Measurements from ENCODE around the gene PRMT3.
A peak's percentile ranks its signal among the peaks of the same experiment; 100 is the strongest.
"Not testable (repeated sequence)": the region's sequence is repeated elsewhere in the genome, so short reads cannot be mapped to it uniquely, and the experiment has no call there.

Gene PRMT3

DNA sequence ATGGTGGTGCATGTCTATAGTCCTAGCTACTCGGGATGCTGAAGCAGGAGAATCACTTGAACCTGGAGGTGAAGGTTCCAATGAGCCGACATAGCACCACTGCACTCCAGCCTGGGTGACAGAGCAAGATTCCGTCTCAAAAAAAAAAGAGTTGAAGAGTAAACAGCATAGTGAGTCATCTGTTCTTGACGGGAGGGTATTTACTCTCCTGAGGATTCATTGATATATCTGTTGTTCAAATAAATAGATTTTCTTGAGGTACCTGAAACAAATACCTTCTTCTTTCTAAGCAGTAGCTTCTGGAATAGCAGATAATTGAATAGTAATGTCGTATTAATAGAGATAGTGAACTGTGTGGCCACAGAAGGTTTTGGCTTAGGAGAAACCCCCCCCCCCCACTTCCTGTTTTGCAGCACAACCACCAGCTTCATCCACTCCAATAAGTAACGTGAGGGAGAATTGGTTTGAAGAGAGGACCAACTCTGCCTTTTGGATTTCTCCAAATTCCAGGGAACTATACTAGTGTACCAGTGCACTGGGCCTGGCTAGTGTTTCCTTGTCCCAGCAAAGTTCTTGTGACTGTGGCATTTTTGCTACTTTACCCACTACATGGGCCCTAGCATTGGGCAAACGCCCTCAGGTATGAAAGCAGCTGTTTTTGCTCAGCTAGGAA lies 90.0 kb downstream of the PRMT3 start:
- no peak overlapping the region for H2BK15ac ChIP-seq (ENCODE audit: low read length)
- no CpG with 5 or more reads among the region's 7 CpGs for WGBS, 2 donors (ENCODE audit: extremely low coverage in 2 of 2, insufficient read length in 2 of 2, insufficient replicate concordance in 1 of 2)
- no peak overlapping the region for H3K4me2 ChIP-seq (ENCODE audit: insufficient read depth, low read length, poor library complexity, severe bottlenecking)
- no peak overlapping the region for H3K4ac ChIP-seq (ENCODE audit: low read length)
- no peaks in the 10 kb centered on the region for H3K9me3 ChIP-seq (replicated peaks in 1 of 2; ENCODE audit: control insufficient read depth in 2 of 2, insufficient read depth in 1 of 2, low read depth in 1 of 2, low read length in 2 of 2)
- H2BK5ac ChIP-seq (ENCODE audit: low read length) = no peak overlapping the region
- H2BK12ac ChIP-seq (ENCODE audit: low read length) = no peak overlapping the region
- no peak overlapping the region for H3K27ac ChIP-seq (replicated peaks; ENCODE audit: low read length)
- H3K4me1 ChIP-seq (ENCODE audit: control insufficient read depth in 2 of 2, insufficient read depth in 1 of 2, low read depth in 1 of 2, low read length in 2 of 2) = peaks cover 6 to 9% of the 10 kb centered on the region in 2 donors
- no peaks in the 10 kb centered on the region for H3K79me1 ChIP-seq (ENCODE audit: low read depth, low read length)
- no peak overlapping the region for H2BK120ac ChIP-seq (ENCODE audit: low read depth, low read length)
- no peaks in the 10 kb centered on the region for H3K36me3 ChIP-seq (replicated peaks in 1 of 2; ENCODE audit: control insufficient read depth in 2 of 2, insufficient read depth in 2 of 2, low read length in 2 of 2)
- H3K14ac ChIP-seq (ENCODE audit: low read length) = no peak overlapping the region
- H2AFZ ChIP-seq (ENCODE audit: low read length) = no peak overlapping the region
- H4K91ac ChIP-seq (ENCODE audit: low read depth, low read length, poor library complexity) = no peak overlapping the region
- no peak for DNase-seq (ENCODE audit: low spot score)
- H3K18ac ChIP-seq (ENCODE audit: low read length) = no peak overlapping the region
- H3K27me3 ChIP-seq (ENCODE audit: control insufficient read depth in 3 of 3, insufficient read depth in 3 of 3, low read depth in 1 of 3, low read length in 3 of 3) = no peaks in the 10 kb centered on the region
- no peak overlapping the region for H3K9ac ChIP-seq (ENCODE audit: low read depth, low read length, poor library complexity)
- H3K4me3 ChIP-seq (ENCODE audit: low read length in 2 of 2) = no peak overlapping the region
- H4K8ac ChIP-seq (ENCODE audit: low read depth, low read length) = no peak overlapping the region
- H3K23ac ChIP-seq (ENCODE audit: low read depth, low read length, poor library complexity) = no peak overlapping the region
- no peak overlapping the region for H2AK5ac ChIP-seq (ENCODE audit: low read depth, low read length)

DNA sequence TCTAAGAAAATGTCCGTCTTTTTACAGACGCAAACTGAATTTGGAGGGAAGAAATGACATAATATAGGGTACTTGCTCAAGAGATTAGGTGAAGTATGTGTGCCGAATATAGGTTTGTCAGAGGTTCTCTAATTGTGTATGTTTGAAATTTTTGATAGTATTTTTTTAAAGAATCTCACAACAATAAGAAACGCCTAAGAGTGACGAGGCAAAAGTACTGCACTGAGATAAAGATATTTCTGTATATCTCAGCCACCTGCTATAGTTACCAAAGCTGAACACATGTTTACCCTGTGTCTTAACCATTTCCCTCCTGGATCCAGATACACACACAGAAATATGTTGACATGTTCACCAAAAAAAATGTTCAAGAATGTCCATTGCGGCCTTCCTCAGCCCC lies 92.0 kb downstream of the PRMT3 start:
- H3K4me3 ChIP-seq (ENCODE audit: low read length in 2 of 2) = no peak overlapping the region
- H2BK15ac ChIP-seq (ENCODE audit: low read length) = no peak overlapping the region
- no peak overlapping the region for H3K23ac ChIP-seq (ENCODE audit: low read depth, low read length, poor library complexity)
- WGBS, 2 donors (ENCODE audit: extremely low coverage in 2 of 2, insufficient read length in 2 of 2, insufficient replicate concordance in 1 of 2) = no CpG with 5 or more reads among the region's 6 CpGs
- H2AK5ac ChIP-seq (ENCODE audit: low read depth, low read length) = no peak overlapping the region
- no peak overlapping the region for H3K27ac ChIP-seq (replicated peaks; ENCODE audit: low read length)
- H4K91ac ChIP-seq (ENCODE audit: low read depth, low read length, poor library complexity) = no peak overlapping the region
- H3K14ac ChIP-seq (ENCODE audit: low read length) = no peak overlapping the region
- no peak overlapping the region for H2BK120ac ChIP-seq (ENCODE audit: low read depth, low read length)
- H3K36me3 ChIP-seq (replicated peaks in 1 of 2; ENCODE audit: control insufficient read depth in 2 of 2, insufficient read depth in 2 of 2, low read length in 2 of 2) = no peaks in the 10 kb centered on the region
- no peaks in the 10 kb centered on the region for H3K79me1 ChIP-seq (ENCODE audit: low read depth, low read length)
- no peak overlapping the region for H3K4ac ChIP-seq (ENCODE audit: low read length)
- H3K9ac ChIP-seq (ENCODE audit: low read depth, low read length, poor library complexity) = no peak overlapping the region
- no peak overlapping the region for H2BK12ac ChIP-seq (ENCODE audit: low read length)
- no peak overlapping the region for H2AFZ ChIP-seq (ENCODE audit: low read length)
- no peaks in the 10 kb centered on the region for H3K27me3 ChIP-seq (ENCODE audit: control insufficient read depth in 3 of 3, insufficient read depth in 3 of 3, low read depth in 1 of 3, low read length in 3 of 3)
- peaks cover 1 to 9% of the 10 kb centered on the region in 2 donors for H3K9me3 ChIP-seq (replicated peaks in 1 of 2; ENCODE audit: control insufficient read depth in 2 of 2, insufficient read depth in 1 of 2, low read depth in 1 of 2, low read length in 2 of 2)
- no peak overlapping the region for H2BK5ac ChIP-seq (ENCODE audit: low read length)
- no peak overlapping the region for H3K4me2 ChIP-seq (ENCODE audit: insufficient read depth, low read length, poor library complexity, severe bottlenecking)
- DNase-seq (ENCODE audit: low spot score) = no peak
- peaks cover 2 to 9% of the 10 kb centered on the region in 2 donors for H3K4me1 ChIP-seq (ENCODE audit: control insufficient read depth in 2 of 2, insufficient read depth in 1 of 2, low read depth in 1 of 2, low read length in 2 of 2)
- H3K18ac ChIP-seq (ENCODE audit: low read length) = no peak overlapping the region
- no peak overlapping the region for H4K8ac ChIP-seq (ENCODE audit: low read depth, low read length)

DNA sequence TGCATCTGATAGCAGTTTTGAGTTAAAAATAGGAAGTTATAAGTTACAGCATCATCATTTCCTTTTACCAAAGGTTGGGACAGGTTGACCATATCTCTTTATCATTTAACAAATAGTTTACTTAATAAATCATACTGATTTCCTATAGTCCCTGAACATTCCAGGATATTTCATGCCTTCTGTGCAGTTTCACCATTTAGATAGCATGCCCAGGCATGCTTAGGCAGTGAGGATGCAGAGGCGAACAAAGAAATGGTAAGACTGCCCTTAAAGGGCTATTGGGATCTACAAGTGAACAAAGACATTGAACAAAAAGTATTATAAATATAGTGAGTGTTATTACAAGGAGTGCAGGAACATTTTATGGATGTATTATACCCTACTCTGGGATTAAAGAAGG lies 96.4 kb downstream of the PRMT3 start:
- Histone ChIP-seq H3K9ac (ENCODE audit: low read depth, low read length, poor library complexity) (no peak overlapping the region), H3K27ac (replicated peaks; ENCODE audit: low read length) (no peak overlapping the region), H3K27me3 (ENCODE audit: control insufficient read depth in 3 of 3, insufficient read depth in 3 of 3, low read depth in 1 of 3, low read length in 3 of 3) (no peaks in the 10 kb centered on the region), H3K4me3 (ENCODE audit: low read length in 2 of 2) (no peak overlapping the region), H2AFZ (ENCODE audit: low read length) (peak overlapping the region; percentile 8), H2AK5ac (ENCODE audit: low read depth, low read length) (no peak overlapping the region), H3K9me3 (replicated peaks in 1 of 2; ENCODE audit: control insufficient read depth in 2 of 2, insufficient read depth in 1 of 2, low read depth in 1 of 2, low read length in 2 of 2) (peaks cover 1 to 15% of the 10 kb centered on the region in 2 donors), H3K79me1 (ENCODE audit: low read depth, low read length) (no peaks in the 10 kb centered on the region), H3K4me2 (ENCODE audit: insufficient read depth, low read length, poor library complexity, severe bottlenecking) (no peak overlapping the region), H2BK15ac (ENCODE audit: low read length) (no peak overlapping the region), H2BK5ac (ENCODE audit: low read length) (no peak overlapping the region), H3K23ac (ENCODE audit: low read depth, low read length, poor library complexity) (no peak overlapping the region), H2BK120ac (ENCODE audit: low read depth, low read length) (no peak overlapping the region), H2BK12ac (ENCODE audit: low read length) (no peak overlapping the region), H3K18ac (ENCODE audit: low read length) (no peak overlapping the region), H3K36me3 (replicated peaks in 1 of 2; ENCODE audit: control insufficient read depth in 2 of 2, insufficient read depth in 2 of 2, low read length in 2 of 2) (no peaks in the 10 kb centered on the region), H4K8ac (ENCODE audit: low read depth, low read length) (no peak overlapping the region), H3K4ac (ENCODE audit: low read length) (no peak overlapping the region), H3K4me1 (ENCODE audit: control insufficient read depth in 2 of 2, insufficient read depth in 1 of 2, low read depth in 1 of 2, low read length in 2 of 2) (no peaks in the 10 kb centered on the region), H4K91ac (ENCODE audit: low read depth, low read length, poor library complexity) (no peak overlapping the region), H3K14ac (ENCODE audit: low read length) (no peak overlapping the region)
- no CpG with 5 or more reads among the region's 1 CpG for WGBS, 2 donors (ENCODE audit: extremely low coverage in 2 of 2, insufficient read length in 2 of 2, insufficient replicate concordance in 1 of 2)
- DNase-seq (ENCODE audit: low spot score) = no peak

- H2BK120ac ChIP-seq (ENCODE audit: low read depth, low read length); H3K18ac ChIP-seq (ENCODE audit: low read length); H3K23ac ChIP-seq (ENCODE audit: low read depth, low read length, poor library complexity); H3K36me3 ChIP-seq (replicated peaks in 1 of 2; ENCODE audit: control insufficient read depth in 2 of 2, insufficient read depth in 2 of 2, low read length in 2 of 2); H3K4me1 ChIP-seq (ENCODE audit: control insufficient read depth in 2 of 2, insufficient read depth in 1 of 2, low read depth in 1 of 2, low read length in 2 of 2); H2BK12ac ChIP-seq (ENCODE audit: low read length); DNase-seq (ENCODE audit: low spot score); H4K91ac ChIP-seq (ENCODE audit: low read depth, low read length, poor library complexity); H2BK5ac ChIP-seq (ENCODE audit: low read length); H3K79me1 ChIP-seq (ENCODE audit: low read depth, low read length); H3K9ac ChIP-seq (ENCODE audit: low read depth, low read length, poor library complexity); H2BK15ac ChIP-seq (ENCODE audit: low read length); H4K8ac ChIP-seq (ENCODE audit: low read depth, low read length); H2AFZ ChIP-seq (ENCODE audit: low read length); H3K4me3 ChIP-seq (ENCODE audit: low read length in 2 of 2); H3K27ac ChIP-seq (replicated peaks; ENCODE audit: low read length); H2AK5ac ChIP-seq (ENCODE audit: low read depth, low read length); H3K14ac ChIP-seq (ENCODE audit: low read length); H3K4ac ChIP-seq (ENCODE audit: low read length); H3K4me2 ChIP-seq (ENCODE audit: insufficient read depth, low read length, poor library complexity, severe bottlenecking); H3K27me3 ChIP-seq (ENCODE audit: control insufficient read depth in 3 of 3, insufficient read depth in 3 of 3, low read depth in 1 of 3, low read length in 3 of 3): not testable (repeated sequence)
- H3K9me3 ChIP-seq (replicated peaks in 1 of 2; ENCODE audit: control insufficient read depth in 2 of 2, insufficient read depth in 1 of 2, low read depth in 1 of 2, low read length in 2 of 2) = peaks cover 1 to 15% of the 10 kb centered on the region in 2 donors
- WGBS, 2 donors (ENCODE audit: extremely low coverage in 2 of 2, insufficient read length in 2 of 2, insufficient replicate concordance in 1 of 2) = no CpG with 5 or more reads among the region's 1 CpG
These were observed 96.9 kb downstream of the PRMT3 start for GRCh38 chr11:20484416-20484815.
